ENCODE measurements around the gene HTATSF1. TPM values are rescaled to one million over a fixed set of nuclear protein-coding genes. Genes with fewer than 3 reads are reported as not detected.

HTATSF1 gene
- polyA plus RNA-seq, 1 donor = 59.1 TPM

DNA sequence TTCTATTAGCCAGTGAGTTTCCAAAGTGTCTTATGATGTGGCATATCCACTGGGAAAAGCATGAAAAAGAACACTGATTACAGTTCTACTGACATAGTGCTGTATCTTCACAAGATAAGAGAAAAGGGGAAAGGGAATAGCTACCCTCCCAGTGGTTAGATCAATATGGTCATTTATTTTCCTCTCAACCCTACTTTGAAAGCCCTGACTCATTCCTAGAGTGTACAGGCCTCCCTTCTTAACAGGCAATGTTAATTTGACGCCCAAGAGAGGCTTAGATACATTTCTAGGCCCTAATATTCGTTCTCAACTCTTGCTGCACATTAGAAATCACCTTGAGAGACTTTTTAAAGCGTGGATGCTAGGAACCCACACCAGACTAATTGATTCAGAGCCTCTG is 30.1 kb upstream of the HTATSF1 start:
- H3K4me3 ChIP-seq (ENCODE audit: low read length) = no peak overlapping the region
- H3K4me1 ChIP-seq (ENCODE audit: control insufficient read depth, insufficient read depth, low read length) = no peaks in the 10 kb centered on the region
- WGBS (ENCODE audit: insufficient coverage, low lambda C conversion rate) = no CpG with 5 or more reads among the region's 3 CpGs
- no peak for DNase-seq
- no peak overlapping the region for H3K27ac ChIP-seq (ENCODE audit: low read length)
- no peaks in the 10 kb centered on the region for H3K9me3 ChIP-seq (ENCODE audit: control insufficient read depth, low read depth, low read length)
- no peaks in the 10 kb centered on the region for H3K27me3 ChIP-seq (ENCODE audit: control insufficient read depth, insufficient read depth, low read length)
- H3K36me3 ChIP-seq (ENCODE audit: control insufficient read depth, insufficient read depth, low read length) = no peaks in the 10 kb centered on the region

DNA sequence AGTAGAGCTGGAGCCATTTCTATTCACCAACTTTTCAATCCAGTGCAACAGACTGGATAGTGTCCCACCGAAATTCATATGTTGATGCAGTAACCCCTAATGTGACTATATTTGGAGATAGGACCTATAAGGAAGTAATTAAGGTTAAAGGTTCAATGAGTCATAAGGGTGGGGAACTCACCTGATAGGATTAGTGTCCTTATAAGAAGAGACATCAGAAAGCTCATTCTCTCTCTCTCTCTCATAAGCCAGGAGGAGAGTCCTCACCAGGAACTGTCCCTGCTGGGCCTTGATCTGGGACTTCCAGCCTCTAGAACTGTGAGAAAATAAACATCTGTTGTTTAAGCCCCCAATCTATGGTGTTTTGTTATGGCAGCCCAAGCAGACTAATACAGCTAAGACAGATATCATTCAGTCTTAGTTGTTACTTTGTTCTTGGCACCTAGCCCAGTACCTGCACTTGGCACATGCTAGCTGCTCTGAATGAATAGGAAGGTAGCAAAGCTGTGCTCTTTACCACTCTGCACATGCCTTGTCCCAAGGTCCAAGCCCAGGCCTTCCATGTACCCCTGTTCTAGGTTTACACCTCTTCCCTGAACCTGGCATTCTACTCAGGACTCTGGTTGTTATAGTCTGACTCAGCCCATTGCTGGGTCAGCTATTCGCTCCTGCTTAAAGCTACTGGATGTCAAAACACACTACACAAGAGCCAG is 28.8 kb upstream of the HTATSF1 start:
- Histone ChIP-seq H3K4me3 (ENCODE audit: low read length) (no peak overlapping the region), H3K9me3 (ENCODE audit: control insufficient read depth, low read depth, low read length) (no peaks in the 10 kb centered on the region), H3K27ac (ENCODE audit: low read length) (no peak overlapping the region), H3K4me1 (ENCODE audit: control insufficient read depth, insufficient read depth, low read length) (no peaks in the 10 kb centered on the region), H3K27me3 (ENCODE audit: control insufficient read depth, insufficient read depth, low read length) (no peaks in the 10 kb centered on the region), H3K36me3 (ENCODE audit: control insufficient read depth, insufficient read depth, low read length) (no peaks in the 10 kb centered on the region)
- DNase-seq = no peak
- WGBS (ENCODE audit: insufficient coverage, low lambda C conversion rate) = no CpG with 5 or more reads among the region's 2 CpGs

DNA sequence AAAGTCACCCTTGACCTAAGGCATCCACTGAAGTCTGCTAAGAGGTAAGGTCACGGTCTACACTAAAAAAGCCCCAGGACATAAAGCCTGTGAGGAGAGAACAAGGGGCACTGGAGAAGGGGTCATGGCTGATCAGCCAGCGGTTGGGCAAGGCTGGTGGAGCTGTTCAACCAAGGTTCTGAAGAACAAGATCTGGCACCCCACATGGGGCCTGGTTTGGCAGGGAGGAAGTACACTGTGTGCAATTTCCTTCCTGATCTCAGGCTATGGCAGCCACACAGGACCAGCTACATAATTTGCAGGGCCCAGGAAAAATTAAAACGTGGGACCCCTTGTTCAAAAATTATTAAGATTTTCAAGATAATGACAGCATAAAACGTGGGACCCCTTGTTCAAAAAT is 23.7 kb upstream of the HTATSF1 start:
- H3K9me3 ChIP-seq (ENCODE audit: control insufficient read depth, low read depth, low read length) = no peaks in the 10 kb centered on the region
- WGBS (ENCODE audit: insufficient coverage, low lambda C conversion rate) = no CpG with 5 or more reads among the region's 4 CpGs
- no peak for DNase-seq

DNA sequence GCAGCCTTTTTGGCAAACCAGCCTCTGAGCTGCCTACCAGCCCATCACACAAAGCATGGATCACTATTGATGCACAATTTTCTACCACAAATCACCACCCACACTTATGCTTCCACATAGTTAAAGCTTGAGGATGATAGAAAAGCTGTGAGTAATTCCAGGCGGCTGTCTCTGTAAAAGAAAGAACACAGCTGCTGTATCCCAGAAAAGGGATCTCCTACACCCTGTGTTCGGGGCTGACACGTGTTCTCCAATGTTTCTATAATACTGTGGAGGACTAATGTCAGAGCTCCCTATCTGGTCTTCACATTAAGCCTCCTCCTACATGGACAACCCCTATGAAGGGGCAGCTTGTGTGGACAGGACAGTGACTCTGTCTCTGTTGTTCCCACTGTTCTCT is 22.2 kb upstream of the HTATSF1 start:
- Histone ChIP-seq H3K27ac (ENCODE audit: low read length) (no peak overlapping the region), H3K9me3 (ENCODE audit: control insufficient read depth, low read depth, low read length) (no peaks in the 10 kb centered on the region), H3K4me3 (ENCODE audit: low read length) (no peak overlapping the region), H3K4me1 (ENCODE audit: control insufficient read depth, insufficient read depth, low read length) (no peaks in the 10 kb centered on the region), H3K36me3 (ENCODE audit: control insufficient read depth, insufficient read depth, low read length) (no peaks in the 10 kb centered on the region), H3K27me3 (ENCODE audit: control insufficient read depth, insufficient read depth, low read length) (no peaks in the 10 kb centered on the region)
- no CpG with 5 or more reads among the region's 3 CpGs for WGBS (ENCODE audit: insufficient coverage, low lambda C conversion rate)
- DNase-seq = no peak

More for the DNA sequence above, 23.7 kb upstream of the HTATSF1 start:
- Histone ChIP-seq H3K36me3 (ENCODE audit: control insufficient read depth, insufficient read depth, low read length) (no peaks in the 10 kb centered on the region), H3K27ac (ENCODE audit: low read length) (no peak overlapping the region), H3K4me1 (ENCODE audit: control insufficient read depth, insufficient read depth, low read length) (no peaks in the 10 kb centered on the region), H3K4me3 (ENCODE audit: low read length) (no peak overlapping the region), H3K27me3 (ENCODE audit: control insufficient read depth, insufficient read depth, low read length) (no peaks in the 10 kb centered on the region)

DNA sequence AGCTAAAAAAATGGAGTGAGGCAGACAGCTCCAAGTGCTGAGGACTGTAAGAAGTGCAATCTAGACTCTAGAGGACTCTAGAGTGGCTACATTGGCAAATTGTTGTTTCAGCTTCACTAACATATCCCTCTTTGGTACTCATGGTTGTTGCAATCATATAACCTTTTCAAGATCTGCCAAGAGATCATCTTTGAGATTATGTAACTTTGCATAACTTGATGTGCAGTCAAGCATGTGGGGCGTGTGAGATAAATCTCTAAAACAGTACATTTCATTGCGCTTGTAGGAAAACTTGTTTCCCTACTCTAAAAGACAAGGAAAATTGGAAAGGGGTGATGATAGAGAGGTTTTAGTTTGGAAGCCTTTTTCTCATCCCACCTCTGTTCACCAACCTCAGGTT is 20.9 kb upstream of the HTATSF1 start:
- DNase-seq = no peak
- Histone ChIP-seq H3K27me3 (ENCODE audit: control insufficient read depth, insufficient read depth, low read length) (no peaks in the 10 kb centered on the region), H3K4me3 (ENCODE audit: low read length) (no peak overlapping the region), H3K36me3 (ENCODE audit: control insufficient read depth, insufficient read depth, low read length) (no peaks in the 10 kb centered on the region), H3K27ac (ENCODE audit: low read length) (no peak overlapping the region), H3K9me3 (ENCODE audit: control insufficient read depth, low read depth, low read length) (no peaks in the 10 kb centered on the region), H3K4me1 (ENCODE audit: control insufficient read depth, insufficient read depth, low read length) (no peaks in the 10 kb centered on the region)
- no CpG with 5 or more reads among the region's 2 CpGs for WGBS (ENCODE audit: insufficient coverage, low lambda C conversion rate)

- DNase-seq = no peak
- WGBS (ENCODE audit: insufficient coverage, low lambda C conversion rate) = no CpG with 5 or more reads among the region's 2 CpGs
Measured at GRCh38 chrX:136477026-136477425, 20.4 kb upstream of the HTATSF1 start.

DNA sequence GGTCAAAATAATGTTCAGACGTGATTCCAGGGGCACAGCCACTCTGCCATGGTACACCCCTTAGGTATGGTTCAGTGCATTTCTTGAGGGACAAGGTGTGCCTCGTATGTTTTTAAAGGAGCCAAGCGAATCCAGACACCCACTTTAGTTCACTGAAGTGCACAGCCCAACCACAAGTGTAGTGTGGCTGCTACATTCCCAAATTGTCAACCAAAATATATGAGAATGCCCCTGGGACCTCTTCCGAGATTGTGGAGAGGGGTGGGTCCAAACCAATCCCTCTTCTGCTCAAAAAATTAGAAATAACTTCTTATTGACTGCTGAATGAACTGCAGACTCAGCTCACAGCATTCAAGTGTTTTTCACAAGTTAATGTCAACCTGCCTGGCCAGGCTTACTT is 17.0 kb upstream of the HTATSF1 start:
- no CpG with 5 or more reads among the region's 4 CpGs for WGBS (ENCODE audit: insufficient coverage, low lambda C conversion rate)
- no peak overlapping the region for H3K27ac ChIP-seq (ENCODE audit: low read length)

More at GRCh38 chrX:136477026-136477425, 20.4 kb upstream of the HTATSF1 start:
- H3K4me3 ChIP-seq (ENCODE audit: low read length) = no peak overlapping the region
- H3K27me3 ChIP-seq (ENCODE audit: control insufficient read depth, insufficient read depth, low read length) = no peaks in the 10 kb centered on the region
- no peaks in the 10 kb centered on the region for H3K4me1 ChIP-seq (ENCODE audit: control insufficient read depth, insufficient read depth, low read length)
- H3K36me3 ChIP-seq (ENCODE audit: control insufficient read depth, insufficient read depth, low read length) = no peaks in the 10 kb centered on the region
- no peaks in the 10 kb centered on the region for H3K9me3 ChIP-seq (ENCODE audit: control insufficient read depth, low read depth, low read length)
- no peak overlapping the region for H3K27ac ChIP-seq (ENCODE audit: low read length)

GRCh38 chrX:136487647-136488046 is 9.7 kb upstream of the HTATSF1 start, which contains the start of gene BRS3:
BRS3 (plus strand) TSS chrX:136487947; CDS start chrX:136488115, 168 bp downstream.
- no peaks in the 10 kb centered on the region for H3K9me3 ChIP-seq (ENCODE audit: control insufficient read depth, low read depth, low read length)
- H3K4me1 ChIP-seq (ENCODE audit: control insufficient read depth, insufficient read depth, low read length) = no peaks in the 10 kb centered on the region
- H3K4me3 ChIP-seq (ENCODE audit: low read length) = no peak within 1 kb of the TSS
- peaks cover 3% of the 10 kb centered on the region for H3K27me3 ChIP-seq (ENCODE audit: control insufficient read depth, insufficient read depth, low read length)
- H3K36me3 ChIP-seq (ENCODE audit: control insufficient read depth, insufficient read depth, low read length) = no peaks in the 10 kb centered on the region
- H3K27ac ChIP-seq (ENCODE audit: low read length) = no peak within 1 kb of the TSS
- DNase-seq = no peak
- no CpG with 5 or more reads among the region's 4 CpGs for WGBS (ENCODE audit: insufficient coverage, low lambda C conversion rate)

More for the DNA sequence above, 17.0 kb upstream of the HTATSF1 start:
- DNase-seq = no peak
- no peak overlapping the region for H3K4me3 ChIP-seq (ENCODE audit: low read length)
- H3K9me3 ChIP-seq (ENCODE audit: control insufficient read depth, low read depth, low read length) = no peaks in the 10 kb centered on the region
- H3K4me1 ChIP-seq (ENCODE audit: control insufficient read depth, insufficient read depth, low read length) = no peaks in the 10 kb centered on the region
- no peaks in the 10 kb centered on the region for H3K27me3 ChIP-seq (ENCODE audit: control insufficient read depth, insufficient read depth, low read length)
- no peaks in the 10 kb centered on the region for H3K36me3 ChIP-seq (ENCODE audit: control insufficient read depth, insufficient read depth, low read length)

- Histone ChIP-seq H3K9me3 (ENCODE audit: control insufficient read depth, low read depth, low read length) (no peaks in the 10 kb centered on the region), H3K36me3 (ENCODE audit: control insufficient read depth, insufficient read depth, low read length) (no peaks in the 10 kb centered on the region), H3K27me3 (ENCODE audit: control insufficient read depth, insufficient read depth, low read length) (peaks cover 3% of the 10 kb centered on the region), H3K27ac (ENCODE audit: low read length) (no peak overlapping the region), H3K4me3 (ENCODE audit: low read length) (no peak overlapping the region), H3K4me1 (ENCODE audit: control insufficient read depth, insufficient read depth, low read length) (no peaks in the 10 kb centered on the region)
- DNase-seq = no peak
- no CpG with 5 or more reads among the region's 5 CpGs for WGBS (ENCODE audit: insufficient coverage, low lambda C conversion rate)
Measured at GRCh38 chrX:136488706-136489105, 8.7 kb upstream of the HTATSF1 start.

GRCh38 chrX:136491832-136492231 is 5.6 kb upstream of the HTATSF1 start:
- WGBS (ENCODE audit: insufficient coverage, low lambda C conversion rate) = 40% methylated on average over 1 of the region's 6 CpGs
- Histone ChIP-seq H3K27me3 (ENCODE audit: control insufficient read depth, insufficient read depth, low read length) (peaks cover 3% of the 10 kb centered on the region), H3K36me3 (ENCODE audit: control insufficient read depth, insufficient read depth, low read length) (no peaks in the 10 kb centered on the region), H3K27ac (ENCODE audit: low read length) (no peak overlapping the region), H3K4me3 (ENCODE audit: low read length) (no peak overlapping the region), H3K9me3 (ENCODE audit: control insufficient read depth, low read depth, low read length) (no peaks in the 10 kb centered on the region), H3K4me1 (ENCODE audit: control insufficient read depth, insufficient read depth, low read length) (peaks cover 3% of the 10 kb centered on the region)
- DNase-seq = no peak

DNA sequence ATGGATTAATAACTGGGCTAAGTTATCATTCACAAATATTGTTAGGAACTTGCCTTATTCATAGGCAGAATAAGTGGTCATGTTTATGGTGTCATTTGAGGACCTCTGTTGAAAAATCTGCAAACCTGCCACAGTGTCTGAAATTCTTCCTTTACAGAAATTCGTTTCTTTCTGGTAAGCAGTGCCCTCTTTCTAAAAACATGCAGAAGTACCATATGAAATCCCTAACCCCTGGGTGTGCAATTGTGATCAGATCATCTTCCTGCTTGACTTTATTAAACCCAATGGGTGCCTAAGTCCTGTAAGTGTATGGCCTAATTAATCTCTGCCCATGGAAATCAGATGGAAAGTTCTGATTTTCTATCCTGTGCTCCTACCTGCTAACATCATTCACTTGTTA is 4.4 kb upstream of the HTATSF1 start:
- Histone ChIP-seq H3K27ac (ENCODE audit: low read length) (no peak overlapping the region), H3K27me3 (ENCODE audit: control insufficient read depth, insufficient read depth, low read length) (peaks cover 3% of the 10 kb centered on the region), H3K9me3 (ENCODE audit: control insufficient read depth, low read depth, low read length) (no peaks in the 10 kb centered on the region), H3K4me3 (ENCODE audit: low read length) (no peak overlapping the region), H3K4me1 (ENCODE audit: control insufficient read depth, insufficient read depth, low read length) (peaks cover 3% of the 10 kb centered on the region), H3K36me3 (ENCODE audit: control insufficient read depth, insufficient read depth, low read length) (no peaks in the 10 kb centered on the region)
- no CpG with 5 or more reads among the region's 1 CpG for WGBS (ENCODE audit: insufficient coverage, low lambda C conversion rate)
- DNase-seq = no peak

All from large intestine (tissue), 3 donors.